ENCODE results near the gene CYP4A22. TPM values are rescaled to one million over a fixed set of nuclear protein-coding genes. Genes with fewer than 3 reads are reported as not detected.

CYP4A22 gene
- total RNA-seq, 4 donors from 2014 or later: 0.47 to 0.88 TPM; not detected in 2

- peak; percentile 62 to 93 (median 93) for DNase-seq
- Histone ChIP-seq H3K4me1 (peaks cover 0 to 15% (median 3%) of the 10 kb centered on the region in 4 donors), H3K9me3 (no peaks in the 10 kb centered on the region), H3K36me3 (no peaks in the 10 kb centered on the region), H3K27me3 (no peaks in the 10 kb centered on the region), H3K27ac (peak overlapping the region in 1 of 4 donors; percentile 51), H3K4me3 (peak overlapping the region; percentile 19 to 50 (median 36))
- TF ChIP-seq CTCF (IDR thresholded peaks at IDR 0.05) (peak; percentile 40 to 94 (median 84)), POLR2A (IDR thresholded peaks at IDR 0.05) (peak in 1 of 2 donors; percentile 39)
These were observed 42.1 kb downstream of the CYP4A22 start for GRCh38 chr1:47179017-47179987.

- no peaks in the 10 kb centered on the region for H3K9me3 ChIP-seq
- H3K4me3 ChIP-seq: peak overlapping the region in 1 of 4 donors; percentile 48
- H3K27ac ChIP-seq: no peak overlapping the region
- H3K27me3 ChIP-seq: no peaks in the 10 kb centered on the region
- peaks cover 0 to 15% (median 3%) of the 10 kb centered on the region in 4 donors for H3K4me1 ChIP-seq
- no peak for DNase-seq
- TF ChIP-seq CTCF (IDR thresholded peaks at IDR 0.05) (no peak), POLR2A (IDR thresholded peaks at IDR 0.05) (no peak)
- no peaks in the 10 kb centered on the region for H3K36me3 ChIP-seq
These were observed 42.8 kb downstream of the CYP4A22 start for GRCh38 chr1:47179988-47180563.

- H3K27ac ChIP-seq: no peak overlapping the region
- DNase-seq: no peak
- TF ChIP-seq POLR2A (IDR thresholded peaks at IDR 0.05) (no peak), CTCF (IDR thresholded peaks at IDR 0.05) (no peak)
- H3K4me3 ChIP-seq: no peak overlapping the region
- no peaks in the 10 kb centered on the region for H3K27me3 ChIP-seq
- H3K9me3 ChIP-seq: no peaks in the 10 kb centered on the region
- no peaks in the 10 kb centered on the region for H3K36me3 ChIP-seq
- H3K4me1 ChIP-seq: peaks cover 0 to 15% (median 3%) of the 10 kb centered on the region in 4 donors
These were observed 43.4 kb downstream of the CYP4A22 start for GRCh38 chr1:47180603-47181094.

GRCh38 chr1:47181095-47181954, 44.1 kb downstream of the CYP4A22 start:
- Histone ChIP-seq H3K27me3 (no peaks in the 10 kb centered on the region), H3K36me3 (no peaks in the 10 kb centered on the region), H3K4me1 (peaks cover 0 to 15% (median 3%) of the 10 kb centered on the region in 4 donors), H3K4me3 (no peak overlapping the region), H3K9me3 (no peaks in the 10 kb centered on the region), H3K27ac (no peak overlapping the region)
- no peak for DNase-seq
- TF ChIP-seq CTCF (IDR thresholded peaks at IDR 0.05) (no peak), POLR2A (IDR thresholded peaks at IDR 0.05) (no peak)

Measured in Peyer's patch (tissue), 4 donors.